SK-N-SH treated with all-trans-retinoic acid at 6 μM for 48 hours (cell line): ENCODE data around the gene ZCCHC24.

ENCODE experiments used
- ISL1 ChIP-seq: fragments of 250-450 bp; sonication (Bioruptor Pico); IDR thresholded peaks from 2 replicates; pipeline ENCODE4 v2.1.2; 2022; ENCODE audit warnings: mild to moderate bottlenecking, moderate library complexity
- OSR1 ChIP-seq: fragments of 250-450 bp; sonication (Bioruptor Pico); IDR thresholded peaks from 2 replicates; pipeline ENCODE4 v1.8.0; 2022; ENCODE audit warnings: moderate library complexity, mild to moderate bottlenecking, inconsistent platforms
- PPARA ChIP-seq: fragments of 250-450 bp; sonication (Bioruptor Pico); IDR thresholded peaks from 2 replicates; pipeline ENCODE4 v1.5.0; 2020; ENCODE audit warnings: mild to moderate bottlenecking, borderline replicate concordance
- RARB ChIP-seq: fragments of 250-450 bp; sonication (Bioruptor Pico); IDR thresholded peaks from 2 replicates; pipeline ENCODE4 v1.8.0; 2021; ENCODE audit warnings: mild to moderate bottlenecking, moderate library complexity
- TCF4 ChIP-seq: fragments of 250-450 bp; sonication (Bioruptor Pico); IDR thresholded peaks from 2 replicates; pipeline ENCODE4 v1.8.0; 2021; ENCODE audit warnings: mild to moderate bottlenecking, moderate library complexity, borderline replicate concordance
- TSHZ2 ChIP-seq: fragments of 250-450 bp; sonication (Bioruptor Pico); IDR thresholded peaks from 2 replicates; pipeline ENCODE4 v1.5.0; 2020; ENCODE audit warnings: mild to moderate bottlenecking, moderate library complexity
- ZC3H10 ChIP-seq: fragments of 250-450 bp; sonication (Bioruptor Pico); IDR thresholded peaks from 2 replicates; pipeline ENCODE4 v1.5.1; 2021; ENCODE audit warnings: mild to moderate bottlenecking, moderate library complexity
- ZFP30 ChIP-seq: fragments of 450-650 bp; formaldehyde crosslinking; IDR thresholded peaks from 2 replicates; pipeline ENCODE4 v1.5.0; 2022; ENCODE audit warnings: mild to moderate bottlenecking, moderate library complexity

- TF ChIP-seq TSHZ2 (0 out of 2 replicates have a peak, but pooled peaks have one; percentile 43), PPARA (CRISPR knock-in tag) (no peak), OSR1 (CRISPR knock-in tag) (no peak), RARB (CRISPR knock-in tag) (no peak), ZFP30 (no peak), TCF4 (peak; percentile 85), ISL1 (no peak), ZC3H10 (CRISPR knock-in tag) (no peak)
Measured at GRCh38 chr10:79407811-79408795, 37.3 kb downstream of the ZCCHC24 start.
